CD4-positive, alpha-beta T cell treated with Interferon gamma for 1 hour (primary cell): ENCODE results near the gene SLC35A2.

Experiments used
- DNase-seq: peaks from one replicate; pipeline ENCODE4 v3.0.0-alpha.2; 2020

SLC35A2 gene

DNA sequence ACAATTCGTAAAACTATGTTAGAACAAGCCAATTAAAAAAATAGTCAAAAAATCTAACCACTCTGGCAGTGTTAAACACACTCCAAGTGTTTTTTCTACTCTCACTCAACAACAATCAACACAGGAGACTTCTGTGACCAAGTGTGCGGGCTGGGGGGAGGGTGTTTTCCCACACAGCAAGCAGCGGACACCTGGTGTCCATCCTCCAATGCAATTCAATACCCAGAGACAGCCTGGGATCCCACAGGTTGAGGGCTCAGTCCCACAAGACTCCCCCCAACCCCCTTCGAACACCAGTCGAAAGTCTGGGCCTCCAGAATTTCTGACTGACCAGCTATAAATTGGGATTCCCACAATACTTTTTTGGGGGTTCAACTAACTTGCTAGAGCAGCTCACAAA, 15.7 kb upstream of the SLC35A2 start:
- DNase-seq, result no peak

DNA sequence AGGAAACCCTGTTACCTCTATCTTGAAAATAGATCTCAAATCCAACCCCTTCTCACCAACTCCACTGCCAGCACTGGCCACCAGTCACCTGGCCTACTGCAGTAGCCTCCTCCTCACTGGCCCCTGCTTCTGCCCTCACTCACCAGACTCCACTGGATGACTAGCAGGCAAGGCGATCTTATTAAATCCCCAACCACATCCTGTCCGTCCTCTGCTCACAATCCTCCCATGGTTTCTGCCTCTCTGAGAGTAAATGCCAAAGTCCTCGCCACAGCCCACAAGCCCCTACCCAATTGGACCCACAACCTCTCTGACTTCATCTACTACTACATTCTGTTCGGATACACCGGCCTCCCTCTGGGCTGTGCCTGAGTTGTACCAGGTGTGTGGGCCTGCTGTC, 12.8 kb upstream of the SLC35A2 start:
- no peak for DNase-seq

DNA sequence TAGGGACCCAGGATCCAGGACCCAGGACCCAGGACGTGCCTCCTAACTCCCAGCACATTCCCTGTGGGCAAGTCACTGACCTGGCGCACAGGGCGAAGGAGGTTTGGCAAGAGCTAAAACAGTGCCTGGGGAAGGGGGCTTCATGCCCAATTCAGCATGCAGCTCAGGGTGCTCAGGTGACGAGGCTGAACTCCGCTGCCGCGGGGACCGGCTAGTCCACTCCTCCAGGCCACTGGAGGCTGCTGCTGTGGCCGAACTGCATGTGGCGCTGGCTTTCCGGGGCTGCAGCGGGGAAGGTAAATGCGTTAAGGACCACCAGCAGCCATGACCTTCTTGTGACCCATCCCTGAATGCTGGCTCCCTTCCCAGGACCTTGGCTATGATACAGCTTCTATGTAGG, 12.3 kb upstream of the SLC35A2 start:
- DNase-seq, result no peak

DNA sequence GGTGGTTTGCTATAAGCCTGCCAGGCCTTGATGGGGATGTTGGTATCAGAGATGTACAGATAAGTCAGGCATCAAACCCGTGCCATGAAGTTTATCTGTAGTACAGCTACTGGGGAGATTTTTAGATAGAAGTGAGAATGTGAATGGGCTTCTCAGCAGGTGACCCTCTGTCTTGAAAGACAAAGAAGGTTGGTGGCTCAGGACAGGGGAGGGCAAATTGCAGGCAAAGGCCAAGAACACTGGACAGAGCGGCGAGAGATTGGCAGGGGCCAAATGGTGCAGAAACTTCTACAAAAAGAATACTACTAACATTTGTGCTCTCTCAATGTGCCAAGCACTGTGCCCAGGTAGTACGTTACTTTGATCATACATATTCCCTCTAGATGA, 9.3 kb upstream of the SLC35A2 start:
- no peak for DNase-seq

DNA sequence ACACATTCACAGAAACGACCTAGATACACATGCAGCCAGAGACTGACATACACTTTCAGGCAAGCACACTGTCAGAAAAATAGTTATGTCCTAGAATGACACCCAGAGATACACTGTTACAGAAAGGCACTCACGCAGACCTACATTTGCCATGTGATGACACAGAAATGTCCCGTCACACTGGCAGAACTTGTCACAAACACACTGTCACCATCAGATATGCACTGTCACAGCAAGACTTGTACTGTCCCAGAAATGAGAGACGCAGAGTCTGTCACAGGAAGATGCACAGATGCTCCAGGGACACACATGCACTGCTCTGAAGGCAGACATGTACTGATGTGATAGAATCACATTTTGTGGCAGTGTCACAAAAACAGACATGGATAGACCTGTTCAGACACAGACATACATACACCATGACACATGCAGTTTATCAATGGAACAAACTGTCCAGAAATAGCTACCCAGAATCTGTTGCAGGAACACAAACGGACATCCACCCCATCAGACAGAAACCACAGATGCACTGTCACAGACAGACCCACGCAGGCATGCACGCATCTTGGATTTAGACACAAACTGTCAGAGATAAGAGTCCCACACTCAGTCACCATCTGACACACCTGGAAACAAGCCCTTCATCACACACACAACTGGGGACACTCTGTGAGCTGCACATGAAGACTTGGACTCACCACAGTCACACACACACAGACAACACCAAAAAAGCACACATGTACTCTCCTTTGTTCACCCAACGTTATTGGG, 8.7 kb upstream of the SLC35A2 start:
- DNase-seq, result peak; percentile 37

DNA sequence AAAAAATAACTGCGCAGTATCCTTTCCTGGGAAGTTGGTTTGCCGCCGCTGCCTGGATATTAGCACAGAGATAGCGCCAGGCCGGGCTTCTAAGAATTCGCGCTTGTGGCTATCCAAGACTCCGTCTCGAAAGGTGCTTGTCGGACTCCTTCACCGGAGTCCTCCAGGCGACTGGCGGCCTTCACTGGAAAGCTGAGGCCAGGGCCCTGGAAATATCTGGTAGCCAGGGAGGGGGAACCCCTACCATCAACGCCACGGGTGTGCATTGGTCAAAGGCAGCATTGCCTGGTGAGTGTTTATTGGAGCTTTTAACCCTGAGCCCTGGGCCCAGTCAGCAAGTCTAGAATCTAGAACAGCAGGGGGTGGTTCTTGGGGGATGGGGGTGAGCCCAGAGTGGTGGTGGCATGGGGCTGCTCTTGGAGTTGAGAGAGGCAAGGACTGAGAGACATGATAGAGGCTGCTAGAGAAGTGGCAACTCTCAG, 8.0 kb upstream of the SLC35A2 start:
- DNase-seq, result peak; percentile 58

DNA sequence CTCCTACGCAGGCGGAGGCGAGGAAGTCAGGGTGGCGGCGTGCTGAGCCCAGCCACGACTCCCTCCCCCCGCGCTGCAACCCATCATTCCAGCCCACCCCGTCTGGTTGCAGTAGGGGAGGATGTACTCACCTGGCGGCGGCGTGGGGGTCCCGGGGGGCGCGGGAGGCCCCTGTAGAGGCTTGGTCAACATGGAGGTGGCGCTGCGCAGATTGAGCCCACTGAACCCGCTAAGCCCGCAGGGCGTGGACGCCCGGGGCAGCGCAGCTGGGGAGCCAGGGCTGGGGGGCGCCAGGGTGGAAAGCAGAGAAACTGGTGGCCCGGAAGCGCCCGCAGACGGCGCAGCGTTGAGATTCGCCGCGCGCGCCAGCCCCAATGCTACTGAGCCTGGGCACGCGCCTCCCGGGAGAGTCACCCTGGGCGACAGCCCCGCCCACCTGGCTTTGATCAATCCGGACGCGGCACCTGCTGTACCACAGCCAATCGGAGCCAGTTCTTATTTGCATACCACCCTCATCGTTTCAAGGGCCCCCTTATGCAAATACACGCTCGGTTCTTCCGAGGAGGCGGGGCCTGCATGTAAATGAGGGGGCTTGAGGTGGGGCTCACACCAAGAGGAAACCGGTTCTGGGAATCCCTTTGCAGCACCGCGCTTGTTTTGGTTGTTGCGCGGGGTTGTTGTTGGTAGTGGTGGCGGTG, 7.3 kb upstream of the SLC35A2 start, which contains the start of gene PIM2:
Gene PIM2, minus strand, starts transcription at position 382 of the 698 bp plus-strand sequence. Its CDS starts 190 bp downstream, at position 192.
- peak; percentile 96 for DNase-seq

DNA sequence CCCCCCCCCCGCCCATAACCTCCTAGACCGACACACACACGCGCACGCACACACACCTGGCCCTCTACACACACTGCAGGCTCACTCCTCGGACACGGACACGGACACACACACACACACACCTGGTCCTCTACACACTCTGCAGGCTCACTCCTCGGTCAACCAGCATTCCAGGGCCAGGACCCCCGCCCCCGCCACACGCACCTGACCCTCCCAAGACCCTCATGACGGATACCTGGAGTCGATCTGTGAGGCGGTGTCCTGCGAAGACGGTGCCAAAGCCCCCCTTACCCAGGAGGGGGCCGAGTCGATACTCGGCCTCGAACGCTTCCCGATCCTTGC, 6.8 kb upstream of the SLC35A2 start:
- DNase-seq, result no peak

DNA sequence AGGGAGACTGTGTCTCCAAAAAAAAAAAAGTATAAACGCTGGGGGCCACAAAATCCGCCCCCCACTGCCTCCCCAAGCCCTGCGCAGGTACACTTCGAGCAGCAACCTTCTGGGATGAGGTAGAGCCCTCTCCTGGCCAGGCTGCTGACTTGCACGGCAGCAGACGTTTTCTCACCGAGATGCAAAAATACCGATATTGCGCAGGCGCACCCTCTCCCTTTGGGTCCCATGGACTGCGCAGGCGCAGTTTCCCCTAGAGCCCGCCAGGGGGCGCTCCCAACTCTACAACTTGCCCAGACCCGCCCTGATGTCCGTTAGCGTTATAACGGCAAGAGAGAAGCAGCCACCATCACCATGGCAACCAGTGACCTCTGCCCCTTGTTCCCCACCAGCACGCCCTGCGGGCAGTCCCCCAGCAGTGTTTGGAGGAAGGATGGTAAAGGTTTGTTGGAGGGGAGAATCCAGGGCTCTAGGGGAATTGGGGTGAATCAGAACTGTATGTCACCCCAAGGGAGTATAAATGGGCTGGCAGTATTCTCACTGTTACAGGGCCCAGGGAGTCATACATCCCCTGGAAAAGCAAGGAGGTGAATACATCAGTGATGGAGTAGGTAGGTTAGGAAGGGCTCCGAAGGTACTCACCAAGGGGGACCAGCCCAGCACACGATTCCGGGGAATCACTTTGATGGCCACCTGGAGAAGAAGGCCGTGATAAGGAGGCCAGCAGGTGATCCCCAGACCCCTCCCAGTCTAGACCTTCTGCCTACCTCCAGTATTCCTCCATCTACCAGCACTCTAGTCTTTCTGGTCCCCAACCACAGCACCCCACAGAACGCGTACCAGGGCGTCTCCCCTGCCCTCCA, 5.9 kb upstream of the SLC35A2 start:
- DNase-seq, result peak; percentile 93

DNA sequence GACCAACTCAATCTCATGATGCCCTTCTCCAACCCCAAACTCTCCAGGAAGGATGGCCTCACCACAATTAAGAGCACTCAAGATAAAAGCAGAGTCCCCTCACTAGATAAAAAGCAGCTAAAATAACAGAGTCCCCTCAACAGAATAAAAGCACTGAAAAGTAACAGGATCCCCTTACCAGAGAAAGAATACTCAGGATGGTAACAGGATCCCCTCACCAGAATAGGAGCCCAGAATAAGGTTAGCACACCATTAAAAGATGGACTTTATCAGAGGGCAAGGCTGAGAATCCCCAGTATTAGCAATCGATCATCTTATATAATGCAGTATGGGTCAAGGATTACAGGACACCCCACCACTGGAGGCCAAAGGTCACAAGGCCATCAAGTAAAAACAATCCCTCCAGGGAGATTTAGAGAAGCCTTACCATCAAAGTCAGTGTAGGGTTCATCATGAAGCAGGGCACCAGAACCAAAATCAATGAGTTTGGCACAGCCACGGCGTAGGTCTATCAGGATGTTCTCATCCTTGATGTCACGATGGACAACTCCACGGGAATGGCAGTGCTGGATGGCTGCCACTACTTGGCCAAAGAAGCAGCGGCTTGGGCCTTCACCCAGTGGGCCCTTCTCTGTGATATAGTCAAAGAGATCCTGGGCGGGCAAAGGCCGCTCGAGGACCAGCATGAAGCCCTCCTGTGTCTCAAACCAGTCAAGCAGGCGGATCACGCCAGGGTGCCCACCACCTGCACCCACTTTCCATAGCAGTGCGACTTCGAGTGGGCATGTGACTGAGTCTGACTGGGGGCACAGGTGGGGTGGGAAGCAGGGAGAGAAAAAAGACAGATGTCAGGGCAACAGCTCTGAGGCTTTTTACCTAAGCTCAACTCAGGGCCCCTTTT, 3.4 kb upstream of the SLC35A2 start:
- DNase-seq, result no peak

DNA sequence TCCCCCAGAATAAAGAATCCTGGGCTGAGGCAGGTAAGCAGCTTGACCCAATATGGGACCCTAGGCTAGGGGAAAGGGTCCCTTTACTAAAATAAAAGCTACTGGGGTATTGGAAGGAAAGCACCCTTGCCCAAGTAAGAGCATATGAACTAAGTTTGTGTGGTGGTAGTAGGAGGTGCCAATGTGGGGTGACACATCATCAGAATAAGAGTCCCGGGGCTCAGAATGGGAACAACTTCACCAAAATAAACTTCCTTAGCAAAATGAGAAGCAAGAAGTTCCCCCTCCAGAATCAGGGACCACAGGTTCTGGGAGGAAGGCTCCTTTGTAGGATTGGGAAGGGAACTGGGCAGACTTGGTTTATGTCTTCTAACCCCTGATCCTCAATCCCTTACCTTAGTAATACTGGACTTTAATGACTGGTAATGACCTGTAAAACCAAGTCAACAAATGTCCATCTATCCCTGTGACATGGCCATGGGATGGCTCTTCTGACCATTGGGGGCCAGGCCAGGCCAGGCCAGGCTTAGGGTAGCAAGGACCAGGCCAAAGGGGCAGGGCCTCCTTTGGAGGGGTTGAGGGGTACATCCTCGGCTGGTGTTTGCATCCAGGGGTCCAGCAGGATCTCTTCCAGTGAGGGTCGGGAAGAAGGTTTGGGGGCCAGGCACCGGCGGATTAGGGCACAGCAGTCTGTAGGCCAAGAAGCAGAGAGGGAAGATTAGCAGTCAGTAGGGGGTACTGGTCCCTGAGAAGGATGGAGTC, 2.3 kb upstream of the SLC35A2 start:
- DNase-seq, result no peak

DNA sequence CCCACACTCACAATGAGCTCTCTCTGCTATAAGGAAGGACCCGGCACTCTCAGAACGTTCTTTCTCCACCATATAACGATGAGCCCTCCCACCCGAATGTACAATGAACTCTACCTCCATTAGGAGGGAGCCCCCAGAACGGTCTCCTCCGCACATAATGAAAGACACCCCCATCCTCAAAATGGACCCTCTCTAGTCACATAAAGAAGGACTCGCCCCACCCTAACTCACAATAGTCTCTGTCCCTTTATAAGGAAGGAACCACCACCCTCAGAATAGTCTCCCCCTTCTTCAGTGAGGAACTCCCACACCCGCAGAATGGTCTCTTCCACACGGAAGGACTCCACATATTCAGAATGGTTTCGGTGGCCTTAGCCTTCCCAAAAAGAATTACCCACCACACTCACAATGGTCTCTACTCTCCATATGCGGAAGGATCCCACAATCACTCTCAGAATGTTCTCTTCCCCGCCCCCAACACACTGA, 477 bp downstream of the SLC35A2 start:
- peak; percentile 43 for DNase-seq

DNA sequence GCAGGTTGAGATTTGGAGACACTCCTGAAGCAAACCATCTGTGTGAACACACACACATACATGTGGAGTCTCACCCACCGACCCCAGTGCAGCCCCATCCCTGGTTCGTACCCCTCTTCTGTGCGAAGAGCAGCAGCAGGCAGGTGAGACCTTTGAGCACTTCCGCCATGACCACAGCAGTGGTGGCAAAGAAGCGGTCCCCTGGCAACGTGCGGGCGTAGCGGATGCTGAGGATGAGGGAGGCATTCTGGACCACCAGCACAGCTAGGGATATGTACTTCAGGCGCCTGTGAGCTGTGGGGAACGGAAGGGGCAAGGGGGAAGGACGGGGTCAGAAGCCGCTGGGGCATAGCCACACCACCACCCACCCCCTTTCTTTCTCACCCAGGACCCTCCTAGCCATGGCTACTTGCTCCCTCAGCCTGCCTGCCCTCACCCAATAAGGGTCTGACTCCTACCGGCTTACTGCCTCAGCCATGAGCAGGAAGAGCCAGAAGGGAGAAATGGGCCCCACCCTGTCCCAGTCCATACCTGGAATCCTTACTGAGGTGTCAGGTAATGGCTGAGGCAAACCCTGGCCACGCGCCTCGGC, 1.6 kb downstream of the SLC35A2 start:
- DNase-seq, result no peak

DNA sequence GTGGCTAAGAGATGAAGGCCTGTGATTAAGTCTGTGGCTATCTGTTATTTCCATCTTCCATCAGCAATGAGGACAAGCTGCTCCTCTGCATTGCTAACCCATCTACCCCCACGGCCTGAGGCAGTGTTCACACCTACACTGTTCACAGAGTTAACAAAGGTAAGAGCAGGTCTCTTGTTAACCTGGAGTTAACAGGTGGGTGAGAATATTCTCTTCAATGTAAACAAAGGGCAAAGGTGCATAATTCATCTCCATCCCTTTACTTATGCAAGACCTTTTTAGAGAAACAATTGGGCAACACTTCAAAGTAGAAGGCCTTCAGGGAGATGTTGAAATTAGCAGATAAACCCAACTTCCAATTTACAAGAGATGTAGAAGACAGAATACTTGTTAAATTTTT, 2.8 kb downstream of the SLC35A2 start:
- DNase-seq, result no peak

DNA sequence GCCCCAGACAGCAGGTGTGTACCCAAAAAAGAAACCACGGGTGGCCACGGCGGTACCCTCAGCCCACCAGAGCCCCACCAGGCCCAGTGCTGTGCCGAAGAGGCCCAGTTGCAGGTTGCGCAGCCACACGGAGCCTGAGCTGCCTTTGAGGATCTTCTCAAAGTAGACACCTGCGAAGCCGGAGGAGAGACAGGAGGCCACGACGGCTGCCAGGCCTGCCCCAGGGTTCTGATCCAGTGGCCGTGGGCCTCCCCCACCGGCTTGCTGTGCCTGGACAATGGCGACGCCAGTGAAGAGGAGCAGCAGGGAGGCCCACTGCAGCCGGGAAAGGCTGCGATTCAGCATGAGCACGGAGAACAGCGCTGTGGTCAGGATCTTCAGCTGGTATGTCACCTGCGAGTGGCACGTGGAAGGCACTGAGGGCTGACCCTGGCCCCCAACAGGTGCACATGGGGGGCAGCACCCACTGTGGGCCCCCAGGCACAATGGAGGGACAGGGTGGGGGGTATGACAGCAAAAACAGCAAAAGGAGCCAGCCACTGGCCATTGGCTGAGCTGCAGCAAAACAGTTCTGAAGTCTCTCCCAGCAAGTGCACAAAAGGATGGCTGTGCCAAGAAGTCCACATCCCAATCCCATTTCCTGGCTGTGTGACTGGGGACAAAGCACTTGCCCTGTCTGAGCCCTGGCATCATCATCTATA, 6.2 kb downstream of the SLC35A2 start:
- DNase-seq, result no peak

DNA sequence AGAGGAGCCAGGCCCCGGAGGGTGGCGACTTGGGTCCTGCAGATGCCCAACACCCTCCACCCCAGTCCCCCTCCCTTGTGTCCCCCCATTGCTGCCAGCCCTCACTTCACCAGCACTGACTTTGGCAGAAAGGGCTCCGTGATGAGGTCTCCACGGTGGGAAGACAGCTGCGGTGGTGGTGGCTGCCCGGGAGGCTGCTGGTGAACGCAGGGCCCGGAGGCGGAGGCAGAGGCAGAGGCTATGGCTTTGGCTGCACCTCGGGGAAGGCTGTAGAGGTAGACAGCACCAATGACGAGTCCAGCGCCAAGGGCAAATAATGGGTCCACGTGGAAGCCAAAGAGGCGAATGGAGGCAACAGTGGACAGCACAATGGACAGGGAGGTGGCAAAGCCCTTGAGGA, 6.8 kb downstream of the SLC35A2 start:
- DNase-seq, result no peak

DNA sequence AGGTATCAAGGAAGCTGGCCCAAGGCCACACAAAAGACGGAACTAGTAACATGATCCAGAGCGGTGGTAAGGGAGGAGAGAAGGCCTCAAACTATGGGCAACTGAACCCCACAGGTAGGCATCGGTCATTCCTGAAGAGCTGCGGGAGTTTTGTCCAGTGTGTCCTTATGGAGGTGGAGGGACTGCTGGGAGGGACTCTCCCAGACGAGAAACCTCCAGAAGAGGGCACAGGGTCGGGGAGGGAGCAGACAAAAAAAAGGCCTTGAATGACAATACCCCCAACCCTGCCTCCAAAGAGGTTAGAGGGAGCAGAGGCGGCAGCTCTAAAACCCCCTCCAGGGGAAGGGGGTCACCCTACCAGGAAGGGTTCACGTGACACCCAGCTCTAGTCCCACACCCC, 7.3 kb downstream of the SLC35A2 start:
- no peak for DNase-seq

DNA sequence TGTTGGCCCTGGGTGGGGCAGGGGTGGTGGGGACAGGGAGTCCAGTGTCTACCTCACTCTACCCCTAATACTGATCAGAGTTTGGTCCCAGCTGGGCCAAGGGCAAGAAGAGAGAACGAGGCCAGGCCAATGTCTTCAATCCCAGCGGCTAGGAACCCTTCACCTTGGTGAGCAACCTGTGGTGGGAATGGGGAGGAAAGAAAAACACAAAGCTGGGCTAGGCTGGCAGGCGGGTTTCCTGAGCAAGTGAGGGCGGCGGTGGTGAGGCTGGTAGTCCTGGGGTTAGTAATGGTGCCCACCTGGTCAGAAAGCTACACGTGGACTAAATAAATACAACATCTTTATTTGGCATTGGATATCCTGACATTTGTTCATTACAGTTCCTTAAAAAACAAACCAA, 8.2 kb downstream of the SLC35A2 start:
- no peak for DNase-seq

DNA sequence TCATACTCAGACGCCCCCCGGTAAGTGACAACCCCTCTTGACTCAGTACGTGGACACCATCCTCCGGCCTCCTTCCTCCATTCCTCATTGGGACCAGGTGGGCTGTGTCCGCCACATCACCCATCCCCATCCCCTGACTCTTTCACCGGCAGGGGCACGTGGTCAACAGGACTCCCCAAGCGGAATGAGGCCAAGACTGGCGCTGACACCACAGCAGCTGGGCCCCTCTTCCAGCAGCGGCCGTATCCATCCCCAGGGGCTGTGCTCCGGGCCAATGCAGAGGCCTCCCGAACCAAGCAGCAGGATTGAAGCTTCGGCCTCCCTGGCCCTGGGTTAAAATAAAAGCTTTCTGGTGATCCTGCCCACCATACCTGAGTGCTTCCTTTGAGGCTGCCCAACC, 8.7 kb downstream of the SLC35A2 start:
- DNase-seq, result no peak

DNA sequence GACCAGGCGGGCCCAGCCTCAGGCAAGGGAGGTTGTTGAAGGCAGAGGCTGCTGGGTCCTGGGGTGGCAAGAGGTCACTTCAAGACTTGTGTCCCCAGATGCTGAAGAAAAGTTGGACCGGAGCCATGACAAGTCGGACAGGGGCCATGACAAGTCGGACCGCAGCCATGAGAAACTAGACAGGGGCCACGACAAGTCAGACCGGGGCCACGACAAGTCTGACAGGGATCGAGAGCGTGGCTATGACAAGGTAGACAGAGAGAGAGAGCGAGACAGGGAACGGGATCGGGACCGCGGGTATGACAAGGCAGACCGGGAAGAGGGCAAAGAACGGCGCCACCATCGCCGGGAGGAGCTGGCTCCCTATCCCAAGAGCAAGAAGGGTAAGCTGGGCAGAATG, 9.3 kb downstream of the SLC35A2 start:
- DNase-seq, result no peak
